ENCODE measurements around the gene DAAM1. TPM values are rescaled to one million over a fixed set of nuclear protein-coding genes. Genes with fewer than 3 reads are reported as not detected.

The DAAM1 gene
- polyA plus RNA-seq, 3 donors: 3.2 to 6.3 (median 4.4) TPM

DNA sequence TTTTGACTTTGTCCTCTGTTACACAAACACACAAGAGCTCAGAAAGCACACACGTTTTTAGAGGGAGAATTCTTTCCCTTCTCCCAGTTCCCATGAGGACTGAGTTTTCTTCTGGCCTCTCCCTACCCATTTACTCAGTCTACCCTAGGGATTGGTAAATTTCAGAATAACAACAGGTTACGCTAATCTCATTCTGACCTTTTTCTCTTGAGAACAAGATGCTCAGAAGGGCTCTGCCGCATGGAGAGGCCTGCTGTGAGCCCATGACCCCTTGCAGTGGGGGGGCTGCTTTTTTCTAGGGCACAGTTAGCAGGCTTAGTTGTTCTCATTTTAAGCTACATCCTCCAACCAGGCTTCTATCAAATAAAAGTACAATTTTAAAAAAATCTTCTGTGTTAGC, 207.2 kb downstream of the DAAM1 start:
- no peaks in the 10 kb centered on the region for H3K36me3 Mint-ChIP-seq
- intact Hi-C loops (cut with micrococcal nuclease): no loop called here
- Histone ChIP-seq H3K4me1 (ENCODE audit: control insufficient read depth in 1 of 2, insufficient read depth in 2 of 2, low read length in 2 of 2) (peaks cover 5 to 10% of the 10 kb centered on the region in 2 donors), H3K27me3 (ENCODE audit: control insufficient read depth in 2 of 2, insufficient read depth in 2 of 2, low read length in 2 of 2) (no peaks in the 10 kb centered on the region), H3K9me3 (replicated peaks in 1 of 2; ENCODE audit: control insufficient read depth in 1 of 2, insufficient read depth in 1 of 2, low read length in 2 of 2) (no peaks in the 10 kb centered on the region), H4K20me1 (ENCODE audit: insufficient read depth, low read length) (no peaks in the 10 kb centered on the region), H3K9ac (ENCODE audit: insufficient read depth, low read length, poor library complexity, severe bottlenecking) (no peak overlapping the region), H2AFZ (ENCODE audit: insufficient read depth, low read depth, low read length, poor library complexity, severe bottlenecking) (no peak overlapping the region), H3K4me2 (replicated peaks; ENCODE audit: extremely low read depth, low read length, poor library complexity, severe bottlenecking) (no peak overlapping the region), H3K79me2 (ENCODE audit: insufficient read depth, low read length) (no peaks in the 10 kb centered on the region), H3K4me3 (replicated peaks in 1 of 3; ENCODE audit: low read depth in 2 of 3, low read length in 3 of 3) (no peak overlapping the region), H3K36me3 (replicated peaks in 1 of 2; ENCODE audit: control insufficient read depth in 1 of 2, insufficient read depth in 2 of 2, low read length in 2 of 2) (no peaks in the 10 kb centered on the region), H3K27ac (ENCODE audit: low read depth in 1 of 2, low read length in 2 of 2) (no peak overlapping the region)
- no peak overlapping the region for H3K27ac Mint-ChIP-seq
- H3K9me3 Mint-ChIP-seq: peaks cover 0 to 5% (median 0%) of the 10 kb centered on the region in 7 donors
- WGBS (ENCODE audit: insufficient coverage): no CpG with 5 or more reads among the region's 3 CpGs
- peaks cover 9% of the 10 kb centered on the region for H3K4me1 Mint-ChIP-seq
- no peak for DNase-seq
- TF ChIP-seq, protein P1, sequence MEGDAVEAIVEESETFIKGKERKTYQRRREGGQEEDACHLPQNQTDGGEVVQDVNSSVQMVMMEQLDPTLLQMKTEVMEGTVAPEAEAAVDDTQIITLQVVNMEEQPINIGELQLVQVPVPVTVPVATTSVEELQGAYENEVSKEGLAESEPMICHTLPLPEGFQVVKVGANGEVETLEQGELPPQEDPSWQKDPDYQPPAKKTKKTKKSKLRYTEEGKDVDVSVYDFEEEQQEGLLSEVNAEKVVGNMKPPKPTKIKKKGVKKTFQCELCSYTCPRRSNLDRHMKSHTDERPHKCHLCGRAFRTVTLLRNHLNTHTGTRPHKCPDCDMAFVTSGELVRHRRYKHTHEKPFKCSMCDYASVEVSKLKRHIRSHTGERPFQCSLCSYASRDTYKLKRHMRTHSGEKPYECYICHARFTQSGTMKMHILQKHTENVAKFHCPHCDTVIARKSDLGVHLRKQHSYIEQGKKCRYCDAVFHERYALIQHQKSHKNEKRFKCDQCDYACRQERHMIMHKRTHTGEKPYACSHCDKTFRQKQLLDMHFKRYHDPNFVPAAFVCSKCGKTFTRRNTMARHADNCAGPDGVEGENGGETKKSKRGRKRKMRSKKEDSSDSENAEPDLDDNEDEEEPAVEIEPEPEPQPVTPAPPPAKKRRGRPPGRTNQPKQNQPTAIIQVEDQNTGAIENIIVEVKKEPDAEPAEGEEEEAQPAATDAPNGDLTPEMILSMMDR (IDR thresholded peaks at IDR 0.05): no peak
- no peak overlapping the region for H3K4me3 Mint-ChIP-seq
- peaks cover 0 to 1% (median 1%) of the 10 kb centered on the region in 3 donors for H3K27me3 Mint-ChIP-seq (ENCODE audit: low read depth in 3 of 3)

DNA sequence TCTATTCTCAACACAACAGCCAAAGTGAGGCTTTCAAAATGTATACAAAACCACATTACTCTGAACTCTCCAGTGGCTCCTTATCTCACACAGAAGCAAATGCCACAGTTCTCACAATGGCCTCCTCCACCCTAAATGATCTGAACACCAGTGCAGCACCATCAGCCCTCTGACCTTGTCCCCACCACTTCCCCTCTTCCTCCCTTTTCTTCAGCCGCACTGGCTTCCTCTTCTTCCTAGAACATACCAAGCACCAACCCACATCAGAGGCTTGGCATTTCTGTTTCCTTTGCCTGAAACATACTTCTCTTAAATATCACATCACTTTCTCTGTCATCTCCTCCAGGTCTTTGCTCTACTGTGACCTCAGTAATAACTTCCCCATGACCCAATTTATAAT, 210.4 kb downstream of the DAAM1 start:
- Histone ChIP-seq H3K9me3 (replicated peaks in 1 of 2; ENCODE audit: control insufficient read depth in 1 of 2, insufficient read depth in 1 of 2, low read length in 2 of 2) (no peaks in the 10 kb centered on the region), H2AFZ (ENCODE audit: insufficient read depth, low read depth, low read length, poor library complexity, severe bottlenecking) (no peak overlapping the region), H3K9ac (ENCODE audit: insufficient read depth, low read length, poor library complexity, severe bottlenecking) (no peak overlapping the region), H3K27me3 (ENCODE audit: control insufficient read depth in 2 of 2, insufficient read depth in 2 of 2, low read length in 2 of 2) (no peaks in the 10 kb centered on the region), H3K4me2 (replicated peaks; ENCODE audit: extremely low read depth, low read length, poor library complexity, severe bottlenecking) (no peak overlapping the region), H3K4me3 (replicated peaks in 1 of 3; ENCODE audit: low read depth in 2 of 3, low read length in 3 of 3) (no peak overlapping the region), H3K4me1 (ENCODE audit: control insufficient read depth in 1 of 2, insufficient read depth in 2 of 2, low read length in 2 of 2) (peaks cover 5 to 10% of the 10 kb centered on the region in 2 donors), H3K36me3 (replicated peaks in 1 of 2; ENCODE audit: control insufficient read depth in 1 of 2, insufficient read depth in 2 of 2, low read length in 2 of 2) (no peaks in the 10 kb centered on the region), H3K79me2 (ENCODE audit: insufficient read depth, low read length) (no peaks in the 10 kb centered on the region), H4K20me1 (ENCODE audit: insufficient read depth, low read length) (no peaks in the 10 kb centered on the region), H3K27ac (ENCODE audit: low read depth in 1 of 2, low read length in 2 of 2) (no peak overlapping the region)
- Mint-ChIP-seq H3K9me3 (peaks cover 0 to 11% (median 2%) of the 10 kb centered on the region in 7 donors), H3K27ac (peak overlapping the region in 1 of 7 donors; percentile 14), H3K27me3 (ENCODE audit: low read depth in 3 of 3) (peaks cover 0 to 1% (median 1%) of the 10 kb centered on the region in 3 donors), H3K36me3 (no peaks in the 10 kb centered on the region), H3K4me3 (peak overlapping the region in 1 of 2 donors; percentile 5), H3K4me1 (peaks cover 9% of the 10 kb centered on the region)
- 0% methylated on average over 1 of the region's 1 CpG for WGBS (ENCODE audit: insufficient coverage)
- DNase-seq: peak; percentile 21 to 29 (median 23)
- TF ChIP-seq, protein P1 (IDR thresholded peaks at IDR 0.05): no peak
- intact Hi-C loops (cut with micrococcal nuclease): no loop called here
